HG02798 (cell line): ENCODE measurements around the gene CYP4F22.
"Not testable (repeated sequence)": the region's sequence is repeated elsewhere in the genome, so short reads cannot be mapped to it uniquely, and the experiment has no call there.

ENCODE experiments used
- ATAC-seq: cut with Tn5 transposase; IDR thresholded peaks from one replicate; pipeline ENCODE4 v1.9.1; 2021; ENCODE audit warnings: mild to moderate bottlenecking; ENCODE audit not compliant: unreplicated experiment, poor library complexity

CYP4F22 gene

GRCh38 chr19:15488489-15489226, 19.7 kb upstream of the CYP4F22 start:
- no peak for ATAC-seq

GRCh38 chr19:15495151-15495550, 13.2 kb upstream of the CYP4F22 start:
- no peak for ATAC-seq

- ATAC-seq, result no peak
Measured at GRCh38 chr19:15498156-15498858, 10.0 kb upstream of the CYP4F22 start.

GRCh38 chr19:15498910-15499309, 9.4 kb upstream of the CYP4F22 start:
- ATAC-seq, result no peak

- ATAC-seq, result no peak
Measured at GRCh38 chr19:15501596-15501995, 6.7 kb upstream of the CYP4F22 start.

- no peak for ATAC-seq
Measured at GRCh38 chr19:15502264-15502663, 6.1 kb upstream of the CYP4F22 start.

GRCh38 chr19:15506074-15506571, 2.2 kb upstream of the CYP4F22 start:
- ATAC-seq, result no peak

- no peak for ATAC-seq
Measured at GRCh38 chr19:15507068-15508034, 974 bp upstream of the CYP4F22 start.

GRCh38 chr19:15511671-15512424, 3.5 kb downstream of the CYP4F22 start:
- no peak for ATAC-seq

GRCh38 chr19:15515227-15515625, 6.9 kb downstream of the CYP4F22 start:
- not testable (repeated sequence) for ATAC-seq

GRCh38 chr19:15516363-15516762, 8.0 kb downstream of the CYP4F22 start:
- ATAC-seq, result no peak

GRCh38 chr19:15517778-15518177, 9.5 kb downstream of the CYP4F22 start:
- no peak for ATAC-seq

- no peak for ATAC-seq
Measured at GRCh38 chr19:15519433-15519976, 11.2 kb downstream of the CYP4F22 start.

GRCh38 chr19:15524781-15525180, 16.5 kb downstream of the CYP4F22 start:
- no peak for ATAC-seq

GRCh38 chr19:15525291-15525690, 17.0 kb downstream of the CYP4F22 start:
- ATAC-seq, result no peak

- ATAC-seq, result no peak
Measured at GRCh38 chr19:15526408-15526807, 18.1 kb downstream of the CYP4F22 start.

- no peak for ATAC-seq
Measured at GRCh38 chr19:15527705-15528104, 19.4 kb downstream of the CYP4F22 start.

GRCh38 chr19:15529774-15530372, 21.5 kb downstream of the CYP4F22 start:
- ATAC-seq, result no peak
